H1 (cell line): Measurements from ENCODE around the gene OVOL3. TPM values are rescaled to one million over a fixed set of nuclear protein-coding genes. Genes with fewer than 3 reads are reported as not detected.
A peak's percentile ranks its signal among the peaks of the same experiment; 100 is the strongest.

Source experiments
- CTCF ChIA-PET: fragments of 300-600 bp; sonication (Branson Sonifier 250); formaldehyde crosslinking; loops from one replicate; lab custom pipeline; 2021; ENCODE audit not compliant: partially characterized antibody; lab: Charles Lee
- POLR2A ChIA-PET: fragments of 300-600 bp; sonication (Branson Sonifier 250); formaldehyde crosslinking; loops from one replicate; lab custom pipeline; 2021; ENCODE audit warnings: inconsistent platforms; ENCODE audit not compliant: partially characterized antibody; lab: Charles Lee
- DNase-seq, 2 experiments: peaks; one replicate each; pipeline versions ENCODE4 v3.0.0 to v3.0.0-alpha.2; 2010 to 2022; ENCODE audit warnings: low spot score in 2 of 2, low read depth in 1 of 2, mixed read lengths in 1 of 2
- FAIRE-seq: peaks from 2 replicates; lab custom pipeline; 2011; peaks lifted over from hg19 to GRCh38; lab: Jason Lieb, UNC
- H2AFZ ChIP-seq: 2 replicates; pipeline ENCODE4 v1.8.1; 2012; ENCODE audit warnings: low read length, inconsistent platforms
- H2AK5ac ChIP-seq: 2 replicates; pipeline ENCODE4 v1.6.1; 2013; ENCODE audit warnings: low read depth, low read length
- H2BK120ac ChIP-seq: replicated peaks from 2 replicates; pipeline ENCODE3; 2013; ENCODE audit warnings: low read depth, low read length, inconsistent platforms
- H2BK12ac ChIP-seq: 2 replicates; pipeline ENCODE4 v1.6.1; 2013; ENCODE audit warnings: low read depth, low read length
- H2BK15ac ChIP-seq: 2 replicates; pipeline ENCODE4 v1.6.1; 2013; ENCODE audit warnings: low read length
- H2BK20ac ChIP-seq: 2 replicates; pipeline ENCODE4 v1.6.1; 2013; ENCODE audit warnings: low read length
- H2BK5ac ChIP-seq: 2 replicates; pipeline ENCODE4 v1.6.1; 2013; ENCODE audit warnings: low read depth, low read length
- H3K14ac ChIP-seq: 2 replicates; pipeline ENCODE4 v1.6.1; 2013; ENCODE audit warnings: inconsistent platforms; ENCODE audit not compliant: insufficient read length
- H3K18ac ChIP-seq: 2 replicates; pipeline ENCODE4 v1.6.1; 2013; ENCODE audit warnings: low read length; ENCODE audit errors: extremely low read depth
- H3K23ac ChIP-seq: 2 replicates; pipeline ENCODE4 v1.6.1; 2013; ENCODE audit warnings: inconsistent platforms; ENCODE audit not compliant: insufficient read length
- H3K23me2 ChIP-seq: 2 replicates; pipeline ENCODE4 v1.6.1; 2013; ENCODE audit warnings: low read depth, low read length
- H3K27ac ChIP-seq: 2 replicates; pipeline ENCODE4 v1.6.1; 2011; ENCODE audit warnings: low read depth, low read length, inconsistent platforms
- H3K27me3 ChIP-seq, 4 experiments: replicated peaks in 1 of 4; 1 replicate in 1 of 4; 2 replicates in 3 of 4; pipeline versions ENCODE4 v1.6.1 to v1.8.1; 2011 to 2013; ENCODE audit warnings: low read length in 3 of 4, mild to moderate bottlenecking in 3 of 4, inconsistent platforms in 2 of 4, mixed read lengths in 2 of 4, moderate library complexity in 1 of 4; ENCODE audit not compliant: control insufficient read depth in 3 of 4, insufficient read depth in 3 of 4; ENCODE audit errors: extremely low read depth in 1 of 4
- H3K36me3 ChIP-seq, 4 experiments: 2 replicates each; pipeline versions ENCODE4 v1.6.1 to v1.8.1; 2011 to 2013; ENCODE audit warnings: mild to moderate bottlenecking in 4 of 4, low read length in 3 of 4, moderate library complexity in 2 of 4, control low read depth in 1 of 4, inconsistent platforms in 1 of 4; ENCODE audit not compliant: insufficient read depth in 4 of 4, control insufficient read depth in 2 of 4
- H3K4ac ChIP-seq: replicated peaks from 2 replicates; pipeline ENCODE3; 2013; ENCODE audit warnings: low read length, low read depth, mixed read lengths, inconsistent platforms; ENCODE audit not compliant: insufficient read length
- H3K4me1 ChIP-seq, 4 experiments: replicated peaks in 1 of 4; 1 replicate in 1 of 4; 2 replicates in 3 of 4; pipeline versions ENCODE4 v1.6.1 to v1.8.1; 2011 to 2013; ENCODE audit warnings: low read length in 3 of 4, inconsistent platforms in 2 of 4, mixed read lengths in 1 of 4; ENCODE audit not compliant: insufficient read depth in 4 of 4, control insufficient read depth in 3 of 4
- H3K4me2 ChIP-seq, 2 experiments: 2 replicates each; pipeline versions ENCODE4 v1.6.1 to v1.8.1; 2011 to 2013; ENCODE audit warnings: low read depth in 2 of 2, low read length in 2 of 2, control low read depth in 1 of 2, inconsistent platforms in 1 of 2, mild to moderate bottlenecking in 1 of 2; ENCODE audit not compliant: insufficient read depth in 1 of 2
- H3K4me3 ChIP-seq, 4 experiments: fragments of 200-600, 300-600 bp in 1 of 4; sonication (generic), shearing (Covaris generic), sonication (Bioruptor Twin) in 1 of 4; 2 replicates each; pipeline versions ENCODE4 v1.5.1 to v1.8.1; 2011 to 2016; ENCODE audit warnings: low read length in 4 of 4, low read depth in 3 of 4, control low read depth in 2 of 4, inconsistent platforms in 2 of 4, mild to moderate bottlenecking in 2 of 4, mixed read lengths in 1 of 4, moderate library complexity in 1 of 4; ENCODE audit not compliant: insufficient read depth in 2 of 4; ENCODE audit errors: extremely low read depth in 1 of 4
- H3K56ac ChIP-seq: replicated peaks from 2 replicates; pipeline ENCODE3; 2013; ENCODE audit warnings: low read depth, mild to moderate bottlenecking, mixed read lengths, low read length, inconsistent platforms; ENCODE audit not compliant: insufficient read length
- H3K79me1 ChIP-seq: 2 replicates; pipeline ENCODE4 v1.6.1; 2013; ENCODE audit warnings: low read depth, low read length, control low read depth
- H3K79me2 ChIP-seq, 2 experiments: 2 replicates each; pipeline versions ENCODE4 v1.6.1 to v1.8.1; 2012 to 2013; ENCODE audit warnings: low read length in 2 of 2, mild to moderate bottlenecking in 2 of 2, inconsistent platforms in 1 of 2; ENCODE audit not compliant: insufficient read depth in 2 of 2, control insufficient read depth in 1 of 2
- H3K9ac ChIP-seq, 4 experiments: replicated peaks in 1 of 4; 1 replicate in 1 of 4; 2 replicates in 3 of 4; pipeline versions ENCODE4 v1.6.1 to v1.8.1; 2011 to 2013; ENCODE audit warnings: low read depth in 3 of 4, low read length in 3 of 4, control low read depth in 2 of 4, mild to moderate bottlenecking in 2 of 4, moderate library complexity in 2 of 4, inconsistent platforms in 1 of 4; ENCODE audit errors: extremely low read depth in 1 of 4
- H3K9me3 ChIP-seq, 2 experiments: 2 replicates each; pipeline versions ENCODE4 v1.6.1 to v1.8.1; 2012 to 2013; ENCODE audit warnings: mild to moderate bottlenecking in 2 of 2, moderate library complexity in 2 of 2, control low read depth in 1 of 2, inconsistent platforms in 1 of 2, low read depth in 1 of 2, low read length in 1 of 2, mixed read lengths in 1 of 2; ENCODE audit not compliant: insufficient read depth in 2 of 2
- H4K20me1 ChIP-seq, 2 experiments: replicated peaks in 1 of 2; 2 replicates each; pipeline versions ENCODE3 to v1.8.1; 2011 to 2013; ENCODE audit warnings: inconsistent platforms in 2 of 2, low read length in 2 of 2, mild to moderate bottlenecking in 1 of 2; ENCODE audit not compliant: insufficient read depth in 2 of 2, control insufficient read depth in 1 of 2
- H4K5ac ChIP-seq: 2 replicates; pipeline ENCODE4 v1.6.1; 2013; ENCODE audit warnings: low read length, low read depth, mixed read lengths, inconsistent platforms; ENCODE audit not compliant: insufficient read length
- H4K8ac ChIP-seq: 2 replicates; pipeline ENCODE4 v1.8.0; 2013; ENCODE audit warnings: mild to moderate bottlenecking, moderate library complexity, low read length, inconsistent platforms; ENCODE audit not compliant: insufficient read depth; ENCODE audit errors: extremely low read depth
- H4K91ac ChIP-seq: replicated peaks from 2 replicates; pipeline ENCODE3; 2013; ENCODE audit warnings: low read length, mixed read lengths, inconsistent platforms; ENCODE audit not compliant: insufficient read length
- BACH1 ChIP-seq: IDR thresholded peaks from 2 replicates; pipeline ENCODE4 v1.6.1; 2012; ENCODE audit warnings: low read length, improper control_type of control experiment
- EGR1 ChIP-seq: IDR thresholded peaks from 2 replicates; pipeline ENCODE4 v1.6.1; 2011; ENCODE audit warnings: low read depth, low read length, borderline replicate concordance
- EP300 ChIP-seq, 2 experiments: IDR thresholded peaks; 1 replicate in 1 of 2; 2 replicates in 1 of 2; pipeline ENCODE4 v1.6.1; 2011 to 2012; ENCODE audit warnings: low read depth in 2 of 2, low read length in 2 of 2, mild to moderate bottlenecking in 2 of 2, borderline replicate concordance in 1 of 2, inconsistent platforms in 1 of 2, moderate library complexity in 1 of 2
- JUN ChIP-seq: IDR thresholded peaks from 2 replicates; pipeline ENCODE4 v1.6.1; 2011; ENCODE audit warnings: low read depth, mild to moderate bottlenecking, improper control_type of control experiment, low read length
- KDM4A ChIP-seq: IDR thresholded peaks from one replicate; pipeline ENCODE4 v1.7.1; 2012; ENCODE audit warnings: low read depth, mild to moderate bottlenecking, moderate library complexity, low read length, inconsistent platforms; ENCODE audit not compliant: severe bottlenecking
- POLR2AphosphoS5 ChIP-seq: IDR thresholded peaks from 2 replicates; pipeline ENCODE4 v1.6.1; 2011; ENCODE audit warnings: low read depth, low read length
- SIRT6 ChIP-seq: IDR thresholded peaks from one replicate; pipeline ENCODE4 v1.7.1; 2012; ENCODE audit warnings: low read length, inconsistent platforms
- SP2 ChIP-seq: IDR thresholded peaks from 2 replicates; pipeline ENCODE4 v1.6.1; 2012; ENCODE audit warnings: mild to moderate bottlenecking, low read length, inconsistent platforms
- SP4 ChIP-seq: IDR thresholded peaks from 2 replicates; pipeline ENCODE4 v1.6.1; 2012; ENCODE audit warnings: low read length, inconsistent platforms
- SRF ChIP-seq: IDR thresholded peaks from 2 replicates; pipeline ENCODE4 v1.6.1; 2011; ENCODE audit warnings: mild to moderate bottlenecking, low read depth, low read length, moderate library complexity
- TAF7 ChIP-seq: optimal IDR thresholded peaks from 2 replicates; pipeline ENCODE3; 2011; ENCODE audit warnings: low read depth, mild to moderate bottlenecking, inconsistent platforms, low read length, moderate library complexity, borderline replicate concordance
- WGBS, 2 experiments: shearing (Covaris generic) in 1 of 2; methylation state at CpG; one replicate each; pipeline versions ENCODE4 v1.1.6 to v1.1.7; 2013 to 2015; ENCODE audit warnings: low lambda C conversion rate in 2 of 2, mixed read lengths in 2 of 2, inconsistent platforms in 1 of 2, low coverage in 1 of 2, missing lambda C conversion rate in 1 of 2; ENCODE audit not compliant: insufficient replicate concordance in 2 of 2, insufficient coverage in 1 of 2, insufficient read length in 1 of 2; ENCODE audit errors: extremely low coverage in 1 of 2, missing lambda C conversion rate in 1 of 2; 5-methylcytosine and 5-hydroxymethylcytosine counted together
- polyA plus RNA-seq, 7 experiments: library from polyadenylated mRNA; depleted of rRNA in 3 of 7; stranded (reverse) in 5 of 7; unstranded in 2 of 7; fragments of >200 nt in 5 of 7; fragments of 200-250 nt in 2 of 7; gene quantifications; 1 replicate in 5 of 7; 2 replicates in 1 of 7; 4 replicates in 1 of 7; pipeline versions ENCODE4 v1.2.1 to v1.2.3, GENCODE V29; 2011 to 2013; ENCODE audit warnings: missing spikeins in 2 of 7, mixed read lengths in 2 of 7
- total RNA-seq: library from RNA; stranded (reverse); fragmentation: NEBNext Ultra II Directional; extraction: Animal tissue kit (Norgen Biotek cat#: 25700); gene quantifications from 2 replicates; pipeline ENCODE4 v1.2.1, GENCODE V29; 2021
- TF ChIP-seq, protein P1 (sequence below): IDR thresholded peaks from 2 replicates; pipeline ENCODE4 v1.6.1; 2012; ENCODE audit warnings: low read length, inconsistent platforms
- TF ChIP-seq, protein P2 (sequence below): IDR thresholded peaks from 2 replicates; pipeline ENCODE4 v1.6.1; 2012; ENCODE audit warnings: inconsistent platforms

OVOL3 gene
- total and polyA plus RNA-seq, 2 of the 8 experiments (the other 6 are each of a cell fraction or from before 2014, with no cell fraction given), result 0.45 TPM; not detected in 1

- no peak overlapping the region for H3K27ac ChIP-seq
- H3K79me2 ChIP-seq, result no peaks in the 10 kb centered on the region
- H3K9ac ChIP-seq, result no peak overlapping the region
- H3K4me1 ChIP-seq, result peaks cover 0 to 5% (median 0%) of the 10 kb centered on the region in 4 experiments; a peak in 1 of 7 replicates
- no peak overlapping the region for H2BK120ac ChIP-seq
- H3K4me3 ChIP-seq, result peak overlapping the region; percentile 17 to 47 (median 38); a peak in 7 of 8 replicates
- H4K91ac ChIP-seq, result no peak overlapping the region
- no peaks in the 10 kb centered on the region for H3K27me3 ChIP-seq
- POLR2A ChIA-PET, result interaction anchor here (1.0 to 4.2 kb wide), 7 partner anchors 9 to 17 kb away, joined by 3 to 29 read pairs (median 7); partner anchors contain the start of gene CAPNS1
- no peak overlapping the region for H3K14ac ChIP-seq
- no peaks in the 10 kb centered on the region for H3K9me3 ChIP-seq
- H3K4me2 ChIP-seq, result peak overlapping the region; percentile 58 to 97; a peak in 3 of 4 replicates
- H3K18ac ChIP-seq, result no peak overlapping the region; the same call in 1 of the 2 replicates
- H2BK12ac ChIP-seq, result no peak overlapping the region
- peaks cover 13% of the 10 kb centered on the region; the same call in 1 of the 2 replicates for H3K23me2 ChIP-seq
- peaks cover 6 to 27% (median 10%) of the 10 kb centered on the region in 4 experiments; a peak in 6 of 8 replicates for H3K36me3 ChIP-seq
- no peak overlapping the region for H4K5ac ChIP-seq
- H2AFZ ChIP-seq, result no peak overlapping the region
- no peak overlapping the region for H3K56ac ChIP-seq
- CTCF ChIA-PET, result interaction anchor here (2.3 to 2.9 kb wide), 2 partner anchors 15 to 24 kb away, joined by 5 to 17 read pairs; no protein-coding TSS in a partner anchor
- no peak overlapping the region for H2BK20ac ChIP-seq
- WGBS, 2 experiments, result 75% methylated on average over 13 of the region's 16 CpGs; no CpG with 5 or more reads in 1 of the 2 experiments
- no peak overlapping the region for H3K4ac ChIP-seq
- H4K8ac ChIP-seq, result no peak overlapping the region
- H4K20me1 ChIP-seq, result peaks cover 0 to 8% of the 10 kb centered on the region in 2 experiments
- no peak overlapping the region for H2BK15ac ChIP-seq
- no peak for FAIRE-seq
- DNase-seq, result no peak
- H2BK5ac ChIP-seq, result no peak overlapping the region
- H3K79me1 ChIP-seq, result no peaks in the 10 kb centered on the region
- H2AK5ac ChIP-seq, result no peak overlapping the region
- no peak overlapping the region for H3K23ac ChIP-seq
- TF ChIP-seq BACH1 (no peak), EGR1 (no peak), KDM4A (no peak), SRF (no peak), JUN (no peak), EP300 (IDR thresholded peaks at IDR 0.05; ENCODE audit: borderline replicate concordance in 1 of 2, low read depth in 2 of 2, low read length in 2 of 2) (no peak), SP4 (no peak), POLR2AphosphoS5 (no peak), SP2 (no peak), SIRT6 (no peak), TAF7 (no peak)
- TF ChIP-seq, protein P1, sequence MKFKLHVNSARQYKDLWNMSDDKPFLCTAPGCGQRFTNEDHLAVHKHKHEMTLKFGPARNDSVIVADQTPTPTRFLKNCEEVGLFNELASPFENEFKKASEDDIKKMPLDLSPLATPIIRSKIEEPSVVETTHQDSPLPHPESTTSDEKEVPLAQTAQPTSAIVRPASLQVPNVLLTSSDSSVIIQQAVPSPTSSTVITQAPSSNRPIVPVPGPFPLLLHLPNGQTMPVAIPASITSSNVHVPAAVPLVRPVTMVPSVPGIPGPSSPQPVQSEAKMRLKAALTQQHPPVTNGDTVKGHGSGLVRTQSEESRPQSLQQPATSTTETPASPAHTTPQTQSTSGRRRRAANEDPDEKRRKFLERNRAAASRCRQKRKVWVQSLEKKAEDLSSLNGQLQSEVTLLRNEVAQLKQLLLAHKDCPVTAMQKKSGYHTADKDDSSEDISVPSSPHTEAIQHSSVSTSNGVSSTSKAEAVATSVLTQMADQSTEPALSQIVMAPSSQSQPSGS, result no peak
- TF ChIP-seq, protein P2, sequence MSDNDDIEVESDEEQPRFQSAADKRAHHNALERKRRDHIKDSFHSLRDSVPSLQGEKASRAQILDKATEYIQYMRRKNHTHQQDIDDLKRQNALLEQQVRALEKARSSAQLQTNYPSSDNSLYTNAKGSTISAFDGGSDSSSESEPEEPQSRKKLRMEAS, result no peak
These were observed 41.0 kb downstream of the OVOL3 start for GRCh38 chr19:36152019-36152351.
